HG03039 (cell line): Measurements from ENCODE around the gene ZNF415.
"Not testable (repeated sequence)": the region's sequence is repeated elsewhere in the genome, so short reads cannot be mapped to it uniquely, and the experiment has no call there.

Experiments
- ATAC-seq: cut with Tn5 transposase; IDR thresholded peaks from one replicate; pipeline ENCODE4 v1.9.1; 2021; ENCODE audit warnings: mild to moderate bottlenecking, moderate library complexity; ENCODE audit not compliant: unreplicated experiment

The ZNF415 gene

DNA sequence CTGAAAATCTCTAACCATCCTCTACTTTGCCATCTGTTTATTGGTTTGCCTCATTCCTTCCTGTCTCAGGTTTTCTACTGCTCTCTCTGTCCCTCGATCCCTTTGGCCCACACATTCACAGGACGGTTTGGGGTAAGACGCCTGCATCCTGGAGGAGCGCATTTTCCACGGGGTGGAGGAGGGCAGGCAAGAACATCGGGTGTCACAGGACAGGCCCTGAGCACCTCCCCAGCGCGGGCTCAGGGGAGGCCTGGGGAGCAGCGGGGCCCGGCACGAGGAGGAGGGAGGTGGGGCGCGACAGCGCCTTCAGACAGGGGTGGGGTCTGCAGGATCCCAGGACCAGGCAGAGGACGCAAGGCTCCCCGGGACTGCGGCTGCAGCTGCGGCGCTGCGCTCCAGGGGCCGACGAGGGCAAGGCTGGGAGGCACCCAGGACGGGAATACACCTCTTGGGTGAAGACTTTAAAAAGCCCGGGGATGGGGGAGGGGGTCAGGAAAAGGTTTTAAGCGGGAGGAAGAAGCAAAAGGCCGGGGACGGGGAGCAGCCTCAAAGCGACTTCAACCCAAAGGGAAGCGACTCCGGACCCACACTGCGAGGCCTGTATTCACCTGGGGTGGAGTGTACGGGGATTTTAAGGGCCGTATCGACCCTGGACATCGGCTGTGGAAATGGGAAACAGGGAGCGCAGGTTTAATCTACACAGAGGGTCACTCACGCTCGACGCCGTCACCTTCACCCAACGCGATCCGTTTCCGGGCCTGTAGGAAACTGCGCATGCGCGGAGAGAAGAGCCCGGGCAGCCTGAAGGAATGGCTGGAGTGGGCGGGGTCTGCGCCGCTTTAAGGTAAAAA lies at the start of gene ZNF415:
Gene ZNF415, minus strand, starts transcription at position 770 of the 851 bp plus-strand sequence. CDS start 10,234 bp downstream, outside the sequence.
- ATAC-seq: no peak

DNA sequence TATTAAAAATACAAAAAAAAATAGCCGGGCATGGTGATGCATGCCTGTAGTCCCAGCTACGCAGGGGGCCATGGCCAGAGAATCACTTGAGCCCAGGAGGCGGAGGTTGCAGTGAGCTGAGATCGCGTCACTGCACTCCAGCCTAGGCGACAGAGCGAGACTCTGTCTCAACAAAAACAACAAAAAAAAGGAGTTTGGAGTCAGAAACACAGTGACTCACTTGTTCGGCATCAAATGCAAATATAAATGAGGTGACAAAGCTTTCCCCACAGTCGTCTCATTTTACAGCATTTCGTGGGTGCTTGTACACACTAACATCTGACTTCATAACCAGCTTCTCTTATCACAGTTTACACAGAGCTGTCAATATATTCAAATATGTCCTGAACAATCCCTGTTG lies 49.5 kb upstream of the ZNF415 start:
- no peak for ATAC-seq

DNA sequence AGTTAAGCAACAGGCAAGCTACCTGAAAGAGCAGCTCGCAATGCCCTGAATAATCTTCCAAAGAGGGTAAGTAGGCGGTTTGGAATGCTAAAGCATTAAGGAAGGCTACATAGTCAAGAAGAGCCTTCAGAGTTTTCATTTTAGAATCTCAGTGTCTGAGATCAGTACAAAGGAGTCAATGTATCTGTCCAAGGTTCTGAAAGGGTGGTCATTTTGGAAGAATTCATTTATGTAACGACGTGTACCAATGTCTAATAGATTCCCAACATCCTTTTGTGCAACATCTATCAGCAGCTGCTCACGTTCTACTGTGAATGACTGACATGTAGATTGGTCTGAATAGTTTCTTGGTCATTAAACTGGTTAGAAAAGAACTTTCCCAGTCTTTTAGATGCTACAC lies 45.3 kb upstream of the ZNF415 start:
- ATAC-seq: no peak

DNA sequence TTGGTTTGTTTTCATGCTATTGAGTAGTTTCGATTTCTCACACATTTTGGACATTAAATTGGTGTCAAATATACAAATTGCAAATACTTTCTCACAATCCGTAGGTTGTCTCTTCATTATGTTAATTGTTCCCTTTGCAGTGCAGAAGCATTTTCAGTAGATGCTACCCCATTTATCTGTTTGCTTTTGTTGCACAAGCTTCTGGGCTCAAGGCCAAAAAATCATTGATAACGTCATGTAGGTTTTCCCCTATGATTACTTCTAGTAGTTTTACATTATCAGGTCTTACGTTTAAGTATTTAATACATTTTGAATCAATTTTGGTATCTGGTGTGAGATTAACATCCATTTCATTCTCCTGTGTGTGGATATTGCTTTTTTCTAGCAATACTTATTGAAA lies 40.2 kb upstream of the ZNF415 start:
- no peak for ATAC-seq

DNA sequence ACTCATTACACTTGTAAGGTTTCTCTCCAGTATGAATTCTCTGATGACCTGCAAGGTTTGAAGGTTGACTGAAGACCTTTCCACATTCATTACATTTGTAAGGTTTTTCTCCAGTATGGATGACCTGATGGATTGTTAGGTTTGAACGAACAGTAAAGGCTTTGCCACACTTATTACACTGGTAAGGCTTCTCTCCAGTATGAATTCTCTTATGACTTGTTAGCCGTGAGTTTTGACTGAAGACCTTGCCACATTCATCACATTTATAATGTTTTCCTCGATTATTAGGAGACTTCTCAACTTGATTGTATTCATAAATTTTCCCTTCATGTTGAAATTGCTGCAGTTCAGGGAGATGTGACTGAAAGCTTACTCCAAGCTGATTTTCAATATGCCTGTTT lies 33.0 kb upstream of the ZNF415 start:
- no peak for ATAC-seq

DNA sequence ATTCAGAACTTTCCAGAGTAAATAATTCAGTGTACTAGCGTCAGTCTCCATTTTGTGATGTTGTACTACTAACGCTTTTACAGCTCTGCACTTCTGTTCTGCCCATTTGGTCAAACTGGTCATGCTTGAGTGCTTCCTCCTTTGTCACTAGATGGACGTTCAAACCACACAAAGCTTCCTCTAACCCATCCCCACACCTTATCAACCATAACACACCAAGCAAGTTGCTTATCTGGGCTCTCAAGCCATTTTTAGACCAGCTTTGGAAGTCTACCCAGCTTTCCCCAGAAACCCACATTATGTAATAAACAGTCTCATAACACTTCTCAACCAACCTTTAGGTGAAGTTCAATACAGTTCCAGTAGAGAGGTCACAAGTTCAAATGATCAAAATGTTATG lies 28.4 kb upstream of the ZNF415 start:
- ATAC-seq: no peak

DNA sequence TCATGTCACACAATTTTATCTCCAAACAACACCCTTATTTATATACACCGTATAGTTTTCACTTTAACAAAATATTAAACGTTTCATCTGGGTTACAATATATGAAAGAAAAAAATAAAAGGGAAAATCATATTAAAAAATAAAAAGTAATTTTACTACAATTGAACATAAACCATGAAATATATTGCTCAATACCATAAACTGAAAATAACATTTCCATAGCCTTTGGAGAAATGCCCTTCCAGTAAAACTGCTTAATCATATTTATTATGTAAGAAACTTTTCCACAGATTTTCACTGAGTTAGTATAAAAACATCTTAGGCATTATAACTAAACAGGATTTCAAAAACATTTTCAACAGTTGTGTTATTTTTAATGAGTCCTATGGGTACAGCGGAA lies 27.6 kb upstream of the ZNF415 start:
- no peak for ATAC-seq

DNA sequence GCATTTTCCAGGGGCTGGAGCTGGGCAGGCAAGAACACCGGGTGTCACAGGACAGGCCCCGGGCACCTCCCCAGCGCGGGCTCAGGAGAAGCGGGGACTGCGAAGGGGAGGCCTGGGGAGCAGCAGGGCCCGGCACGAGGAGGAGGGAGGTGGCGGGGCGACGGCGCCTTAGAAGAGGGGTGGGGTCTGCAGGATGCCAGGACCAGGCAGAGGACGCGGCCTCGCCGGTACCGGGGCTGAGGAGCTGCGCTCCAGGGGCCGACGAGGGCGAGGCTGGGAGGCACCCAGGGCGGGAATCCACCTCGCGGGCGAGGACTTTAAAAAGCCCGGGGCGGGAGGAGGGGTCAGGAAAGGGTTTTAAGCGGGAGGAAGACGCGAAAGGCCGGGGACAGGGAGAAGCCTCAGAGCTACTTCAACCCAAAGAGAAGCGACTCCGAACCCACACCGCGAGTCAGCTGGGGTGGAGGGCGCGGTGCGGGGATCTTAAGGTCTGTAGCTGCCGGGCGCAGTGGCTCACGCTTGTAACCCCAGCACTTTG lies 25.5 kb upstream of the ZNF415 start:
- no peak for ATAC-seq

DNA sequence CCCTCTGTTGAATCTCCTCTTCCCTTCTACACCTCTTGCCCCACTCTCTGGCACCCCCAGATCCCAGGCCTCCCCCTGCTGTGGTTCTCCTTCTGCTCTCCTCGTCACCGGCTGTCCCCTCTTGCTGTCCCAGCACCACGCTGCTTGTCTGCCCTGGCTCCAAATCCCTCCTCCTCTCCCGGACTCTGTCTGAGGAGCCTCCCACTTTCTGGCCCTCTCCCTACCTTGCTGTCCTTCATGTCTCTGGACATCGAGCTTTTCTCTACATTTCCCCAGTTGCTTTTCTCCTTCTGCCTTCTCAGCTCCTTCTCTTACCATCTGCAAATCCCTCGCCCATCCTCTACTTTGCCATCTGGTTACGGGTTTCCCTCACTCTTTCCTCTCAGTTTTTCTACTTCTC lies 24.9 kb upstream of the ZNF415 start:
- no peak for ATAC-seq

DNA sequence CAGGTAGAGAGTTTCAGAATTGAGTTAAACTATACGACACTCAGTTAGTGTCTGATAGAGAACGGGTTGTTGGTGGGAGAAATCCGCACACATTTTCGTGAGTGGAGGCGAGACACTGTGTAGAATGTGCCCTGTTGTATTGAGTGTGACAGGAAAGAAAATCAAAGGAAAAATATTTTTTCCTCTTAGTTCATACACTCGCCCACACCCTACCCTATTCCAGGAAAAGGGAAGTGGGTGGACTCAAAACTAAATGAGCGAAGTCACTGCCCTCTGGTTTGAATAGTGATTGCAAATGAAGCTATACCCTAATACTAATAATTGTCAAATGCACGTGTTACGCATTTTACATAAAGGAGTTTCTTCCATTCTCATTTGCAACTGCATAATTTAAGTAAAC lies 24.1 kb upstream of the ZNF415 start:
- ATAC-seq: no peak

DNA sequence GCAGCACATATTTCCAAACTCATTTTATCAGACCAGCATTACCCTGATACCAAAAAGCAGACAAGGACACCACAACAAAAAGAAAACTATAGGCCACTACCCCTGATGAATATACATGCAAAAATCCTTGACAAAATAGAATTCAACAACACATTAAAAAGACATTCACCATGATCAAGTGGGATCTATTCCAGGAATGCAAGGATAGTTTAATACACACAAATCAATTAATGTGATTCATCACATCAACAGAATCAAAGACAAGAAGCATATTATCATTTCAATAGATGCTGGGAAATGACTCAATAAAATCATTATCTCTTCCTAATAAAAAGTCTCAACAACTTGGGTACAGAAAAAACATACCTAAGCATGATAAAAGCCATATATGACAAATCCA lies 14.9 kb upstream of the ZNF415 start:
- ATAC-seq: no peak

DNA sequence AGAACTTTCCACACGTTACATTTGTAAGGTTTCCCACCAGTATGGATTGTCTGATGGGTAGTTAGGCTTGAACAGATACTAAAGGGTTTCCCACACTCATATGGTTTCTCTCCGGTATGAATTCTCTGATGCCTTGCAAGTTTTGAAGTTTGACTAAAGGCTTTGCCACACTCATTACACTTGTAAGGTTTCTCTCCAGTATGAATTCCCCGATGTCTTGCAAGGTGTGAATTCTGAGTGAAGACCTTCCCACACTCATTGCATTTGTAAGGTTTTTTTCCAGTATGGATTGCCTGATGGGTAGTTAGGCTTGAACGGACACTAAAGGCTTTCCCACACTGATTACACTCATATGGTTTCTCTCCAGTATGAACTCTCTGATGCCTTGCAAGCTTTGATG lies 7.6 kb upstream of the ZNF415 start:
- ATAC-seq: no peak

DNA sequence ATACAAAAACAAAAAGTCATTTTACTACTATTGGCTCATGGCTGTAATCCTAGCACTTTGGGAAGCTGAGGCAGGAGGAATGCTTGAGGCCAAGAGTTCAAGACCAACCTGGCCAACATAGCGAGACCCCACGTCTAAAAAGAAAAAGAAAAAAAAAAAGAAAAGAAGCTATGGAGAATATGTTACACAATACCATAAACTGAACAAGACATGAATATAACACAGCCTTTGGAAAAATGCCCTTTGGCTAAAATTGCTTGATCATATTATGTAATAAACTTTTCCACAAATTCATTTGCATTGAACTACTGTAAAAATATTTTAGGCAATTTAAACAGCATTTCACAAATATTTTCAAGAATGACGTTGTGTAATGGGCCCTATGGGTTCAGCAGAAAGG lies 3.7 kb upstream of the ZNF415 start:
- ATAC-seq: no peak

DNA sequence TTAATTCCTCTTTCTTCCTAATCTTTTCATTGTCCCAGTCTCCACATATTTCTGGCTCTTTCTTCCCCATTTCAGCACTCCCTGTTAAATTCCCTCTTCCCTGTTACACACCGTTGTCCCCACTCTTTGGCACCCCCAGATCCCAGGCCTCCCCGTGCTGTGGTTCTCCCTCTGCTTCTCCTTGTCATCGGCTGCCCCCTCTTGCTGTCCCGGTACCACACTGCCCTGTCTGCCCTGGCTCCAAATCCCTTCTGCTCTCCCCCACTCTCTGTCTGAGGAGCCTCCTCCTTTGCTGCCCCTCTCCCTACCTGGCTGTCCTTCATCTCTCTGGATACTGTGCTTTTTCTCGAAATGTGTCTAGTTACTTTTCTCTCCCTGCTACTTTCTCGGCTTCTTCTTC lies 983 bp downstream of the ZNF415 start:
- ATAC-seq: no peak

DNA sequence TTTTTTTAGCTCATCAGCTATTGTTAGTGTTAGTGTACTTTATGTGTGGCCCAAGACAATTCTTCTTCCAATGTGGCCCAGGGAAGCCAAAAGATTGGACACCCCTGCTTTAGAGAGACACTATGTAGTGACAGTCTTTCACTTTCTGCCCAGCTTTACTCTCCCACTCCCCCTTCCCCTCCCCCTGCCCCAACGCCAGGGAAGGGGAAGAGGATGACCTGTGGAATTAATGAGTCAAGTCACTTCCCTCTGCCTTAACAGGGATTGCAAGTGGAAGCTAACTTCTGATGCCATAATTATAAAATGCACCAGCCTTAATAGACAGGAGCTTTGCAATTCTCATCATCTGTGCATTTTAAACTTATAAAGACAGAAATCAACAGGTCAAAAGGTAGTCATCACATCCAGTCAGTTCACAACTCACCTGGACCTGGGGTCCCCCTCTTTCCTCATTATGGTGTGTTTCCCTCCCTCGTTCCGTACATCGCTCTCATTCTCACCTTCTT lies 1.6 kb downstream of the ZNF415 start:
- no peak for ATAC-seq

DNA sequence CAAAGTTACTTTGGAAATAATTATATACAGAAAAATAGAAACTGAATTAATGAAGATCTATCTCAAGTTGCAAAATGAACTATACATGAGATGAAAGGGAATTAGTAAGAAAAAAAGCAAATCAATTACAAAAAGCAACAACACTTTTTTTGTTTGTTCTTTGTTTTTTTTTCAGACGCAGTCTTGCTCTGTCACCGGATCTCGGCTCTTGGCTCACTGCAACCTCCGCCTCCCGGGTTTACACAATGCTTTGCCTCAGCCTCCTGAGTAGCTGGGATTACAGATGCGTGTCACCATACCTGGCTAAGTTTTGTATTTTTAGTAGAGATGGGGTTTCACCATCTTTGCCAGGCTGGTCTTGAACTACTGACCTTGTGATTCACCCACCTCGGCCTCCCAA lies 2.2 kb downstream of the ZNF415 start:
- ATAC-seq: no peak

DNA sequence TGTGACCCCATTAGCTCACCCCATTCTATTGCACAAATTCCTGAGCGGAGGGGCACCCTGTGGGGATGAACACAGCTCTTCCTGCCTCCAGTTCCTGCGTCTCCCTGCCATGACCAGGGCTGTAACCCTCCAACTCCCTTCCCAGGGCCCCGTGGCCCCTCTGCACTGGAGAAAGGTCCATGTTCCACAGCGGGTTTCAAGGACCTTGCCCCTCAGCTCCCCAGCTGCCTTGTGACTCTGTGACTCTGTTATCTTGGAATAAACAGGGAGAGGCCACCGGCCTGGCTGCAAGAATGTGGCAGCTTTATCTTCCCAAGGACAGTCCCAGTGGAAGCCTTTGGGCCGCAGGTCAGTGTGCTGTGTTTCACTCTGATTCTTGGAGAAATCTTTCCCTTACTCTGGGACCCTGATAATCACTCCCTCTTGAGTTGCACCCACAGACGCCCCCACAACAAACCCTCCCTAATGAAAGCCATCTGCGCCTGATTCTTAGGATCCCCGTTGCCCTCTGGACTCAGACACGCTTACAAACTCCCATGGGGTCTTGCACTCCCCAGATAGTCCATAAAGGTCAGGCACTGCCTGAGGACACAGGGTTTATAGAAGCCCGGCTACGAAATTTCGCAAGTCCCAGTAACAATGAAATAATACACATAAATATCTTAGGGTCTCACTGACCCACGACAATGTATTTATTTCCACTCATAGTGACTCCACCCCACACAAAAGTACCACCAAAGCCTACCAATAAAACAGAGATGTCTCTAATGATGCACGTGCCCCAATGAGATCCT lies 5.8 kb downstream of the ZNF415 start:
- not testable (repeated sequence) for ATAC-seq

DNA sequence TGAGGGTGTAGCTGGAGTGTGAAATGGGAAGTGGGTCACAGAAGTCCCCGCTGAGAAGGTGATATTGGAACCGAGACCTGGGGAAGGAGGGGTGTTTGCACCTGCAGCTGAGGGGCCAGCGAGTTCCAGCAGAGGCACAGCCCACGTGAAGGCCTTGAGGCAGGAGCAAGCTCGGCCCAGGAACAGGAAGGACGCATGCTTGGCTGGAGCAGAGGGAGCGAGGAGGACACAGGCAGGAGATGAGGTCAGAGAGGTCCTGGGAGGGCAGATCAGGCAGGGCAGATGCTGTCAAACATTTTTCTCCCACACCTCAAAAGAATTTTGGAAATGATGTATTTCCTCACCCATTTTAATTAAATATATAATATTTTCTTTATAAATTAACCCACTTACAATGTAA lies 9.3 kb downstream of the ZNF415 start:
- no peak for ATAC-seq

DNA sequence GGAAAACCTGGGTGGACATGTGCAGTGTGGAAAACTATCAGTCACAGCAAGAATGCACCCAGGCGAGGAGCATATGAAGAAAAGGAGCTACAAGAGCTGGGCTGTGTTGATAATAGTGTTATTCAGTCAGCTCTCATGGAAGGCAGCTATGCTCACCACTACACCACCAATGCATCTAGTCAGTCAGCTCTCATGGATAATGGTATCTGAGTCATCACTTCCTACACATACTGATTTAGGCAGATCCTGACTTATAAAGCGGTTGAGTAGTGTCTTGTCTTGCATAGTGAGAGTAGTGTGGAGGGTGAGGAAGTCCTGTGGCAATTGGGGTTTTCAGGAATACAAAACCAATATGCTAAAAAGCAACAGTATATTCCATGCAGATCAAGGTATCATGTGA lies 20.4 kb downstream of the ZNF415 start:
- ATAC-seq: no peak

DNA sequence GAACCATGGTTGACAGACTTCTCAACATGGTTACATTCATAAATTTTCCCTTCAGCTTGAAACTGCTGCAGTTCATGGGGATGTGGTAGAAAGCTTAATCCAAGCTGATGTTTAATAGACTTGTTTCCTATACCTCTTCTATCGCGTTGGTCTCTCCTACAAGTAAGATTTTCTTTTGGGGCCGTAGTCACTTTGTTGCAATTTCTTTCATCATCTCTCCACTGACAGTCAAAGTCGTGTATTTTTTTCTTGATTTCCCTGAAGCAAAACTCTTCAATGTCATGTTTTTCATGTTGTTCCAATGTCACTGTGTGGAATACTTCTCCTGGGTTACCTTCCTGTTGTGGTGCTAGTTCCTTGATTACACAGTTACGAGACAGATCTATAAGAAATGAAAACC lies 23.2 kb downstream of the ZNF415 start:
- no peak for ATAC-seq

DNA sequence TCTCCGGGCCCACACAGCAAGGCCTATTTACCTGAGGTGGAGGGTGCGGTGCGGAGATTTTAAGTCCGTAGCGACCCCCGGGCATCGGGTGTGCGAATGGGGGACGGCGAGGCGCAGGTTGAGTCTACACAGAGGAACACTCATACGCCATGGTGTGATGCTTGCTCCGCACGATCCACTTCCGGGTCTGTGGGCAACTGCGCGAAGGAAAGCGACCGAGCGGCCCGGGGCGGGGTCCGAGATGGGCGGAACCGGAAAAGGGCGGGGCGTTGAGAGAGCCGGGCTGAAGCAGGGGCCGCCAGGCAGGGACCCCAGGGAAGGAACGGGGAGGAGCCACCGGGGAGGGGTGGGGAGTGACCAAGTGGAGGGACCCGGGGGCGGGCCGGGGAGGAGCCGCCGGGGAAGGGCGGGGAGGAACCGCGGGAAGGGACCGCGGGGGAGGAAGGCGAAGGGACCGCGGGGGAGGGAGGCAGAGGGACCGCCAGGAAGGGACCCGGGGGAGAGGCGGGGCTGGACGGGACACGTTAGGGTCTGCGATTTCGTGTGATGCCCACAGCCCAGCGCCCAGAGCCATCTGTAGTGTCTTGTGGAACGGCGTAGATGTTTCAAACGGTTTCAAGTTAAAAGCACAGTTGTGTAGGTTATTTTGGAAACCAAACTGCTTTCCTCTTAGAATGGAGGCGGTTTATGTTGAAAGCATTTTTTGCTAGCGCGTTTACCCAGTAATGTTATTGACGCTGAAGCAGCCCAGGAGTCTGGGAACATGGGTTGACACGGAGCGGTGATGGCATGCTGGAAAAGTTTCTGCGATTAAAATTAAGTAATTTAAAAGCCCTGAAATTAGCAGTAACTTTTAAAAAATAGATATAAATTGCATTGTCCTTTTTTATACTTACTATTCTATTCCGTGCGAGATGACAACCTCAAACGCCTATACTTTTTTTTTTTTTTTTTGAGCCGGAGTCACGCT lies 29.2 kb downstream of the ZNF415 start, which contains the start of gene ZNF160:
Gene ZNF160, minus strand, starts transcription at position 189 of the 970 bp plus-strand sequence. CDS start 17,146 bp downstream, outside the sequence.
- ATAC-seq: peak; percentile 92
